Activated naive CD8-positive, alpha-beta T cell treated with anti-CD3 and anti-CD28 coated beads, Interleukin-2, amount 50 U/mL, for 16 hours (primary cell): ENCODE results near the gene TMEM63B.
A peak's percentile ranks its signal among the peaks of the same experiment; 100 is the strongest.
"Not testable (repeated sequence)": the region's sequence is repeated elsewhere in the genome, so short reads cannot be mapped to it uniquely, and the experiment has no call there.

ENCODE experiments used
- DNase-seq: peaks from one replicate; pipeline ENCODE4 v3.0.0-alpha.2; 2020; ENCODE audit warnings: low read depth, low spot score

The TMEM63B gene

DNA sequence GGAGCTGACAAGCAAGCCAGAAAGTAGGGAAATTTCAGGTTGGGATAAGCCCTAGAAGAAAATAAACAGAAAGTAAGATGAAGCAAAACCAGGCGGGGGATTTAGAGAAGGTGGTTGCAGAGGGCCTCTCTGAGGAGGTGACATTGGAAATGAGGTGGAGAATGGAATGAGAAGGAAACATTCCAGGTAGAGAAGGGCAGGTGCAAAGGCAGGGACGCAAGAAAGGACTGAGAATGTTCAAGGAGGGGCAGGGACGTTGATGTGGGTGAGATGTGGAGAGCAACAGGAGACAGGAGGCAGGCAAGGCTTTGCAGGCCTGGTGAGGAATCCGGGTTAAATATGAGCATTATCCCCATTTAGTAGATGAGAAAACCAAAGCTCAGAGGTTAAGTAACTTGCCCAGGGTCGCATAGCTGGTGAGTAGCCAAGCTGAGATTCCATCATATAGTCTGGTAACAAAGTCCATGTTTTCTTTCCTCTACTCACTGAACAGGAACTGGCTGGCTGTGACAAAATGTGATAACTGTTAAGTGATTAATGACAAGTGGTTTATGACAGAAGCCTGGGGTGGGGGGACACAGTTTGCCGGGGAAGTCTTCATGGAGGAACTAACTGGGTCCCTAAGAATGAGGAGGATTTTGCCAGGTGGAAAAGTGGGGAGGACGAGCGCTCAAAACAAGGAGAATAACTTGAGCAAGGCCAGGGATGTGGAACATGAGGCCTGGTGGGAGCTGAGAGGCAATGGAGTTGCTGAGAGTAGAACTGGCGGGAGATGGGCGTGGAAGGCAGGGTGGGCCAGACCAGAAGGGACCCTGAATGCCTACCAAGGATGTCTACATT is 32.7 kb upstream of the TMEM63B start:
- DNase-seq = no peak

DNA sequence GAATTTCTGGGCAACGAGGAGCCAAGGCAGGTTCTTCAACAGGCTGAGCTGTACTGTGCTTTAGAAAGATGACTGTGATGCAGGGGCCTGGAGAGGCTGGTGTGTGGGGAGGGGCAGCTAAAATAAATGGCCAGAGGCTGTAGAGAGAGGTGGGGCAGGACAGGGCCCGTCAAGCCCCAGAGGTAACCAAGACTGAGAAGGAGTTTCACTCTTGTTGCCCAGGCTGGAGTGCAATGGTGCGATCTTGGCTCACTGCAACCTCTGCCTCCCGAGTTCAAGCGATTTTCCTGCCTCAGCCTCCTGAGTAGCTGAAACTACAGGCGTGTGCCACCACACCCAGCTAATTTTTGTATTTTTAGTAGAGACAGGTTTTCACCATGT is 32.1 kb upstream of the TMEM63B start:
- not testable (repeated sequence) for DNase-seq

DNA sequence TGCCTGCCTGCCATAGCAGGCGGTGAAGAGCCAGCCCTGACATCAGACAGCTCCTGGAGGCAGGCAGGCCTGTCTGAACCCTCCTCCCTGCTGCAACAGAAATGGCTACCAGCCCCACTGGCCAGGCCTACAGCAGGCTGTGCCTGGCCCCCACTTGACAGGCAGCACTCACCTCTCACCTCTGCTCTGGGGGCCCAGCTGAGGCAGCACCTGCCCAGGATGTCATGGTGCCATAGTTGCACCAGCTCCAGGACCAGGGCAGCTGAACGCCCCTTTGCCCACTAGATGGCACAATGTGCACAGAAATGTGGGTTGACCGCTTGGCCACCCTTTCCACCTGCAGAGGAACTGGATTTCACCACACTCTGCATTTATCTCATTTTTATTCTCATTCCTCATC is 30.7 kb upstream of the TMEM63B start:
- peak; percentile 58 for DNase-seq

DNA sequence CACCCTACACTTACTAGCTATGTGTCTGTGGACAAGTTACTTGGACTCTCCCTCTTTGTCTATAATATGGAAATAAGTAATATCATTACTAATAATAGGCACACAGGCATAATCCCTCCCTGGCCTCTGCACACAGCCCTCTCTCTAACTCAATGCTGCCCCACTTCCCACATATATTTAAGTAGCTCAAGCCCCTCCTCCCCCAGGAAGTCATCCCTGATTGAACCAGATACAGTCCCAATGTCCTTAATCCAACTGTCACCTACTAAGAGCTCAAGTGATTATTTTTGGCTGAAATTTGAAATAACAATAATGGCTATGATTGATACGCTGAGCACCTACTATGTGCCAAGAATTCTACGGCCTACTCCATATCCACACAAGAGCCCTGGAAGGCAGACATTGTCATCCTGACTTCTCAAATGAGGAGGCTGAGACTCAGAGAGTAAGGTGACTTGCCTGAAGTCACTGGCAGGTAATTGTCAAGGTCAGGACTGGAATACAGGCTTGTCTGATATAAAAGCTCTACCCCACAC is 29.5 kb upstream of the TMEM63B start:
- no peak for DNase-seq

DNA sequence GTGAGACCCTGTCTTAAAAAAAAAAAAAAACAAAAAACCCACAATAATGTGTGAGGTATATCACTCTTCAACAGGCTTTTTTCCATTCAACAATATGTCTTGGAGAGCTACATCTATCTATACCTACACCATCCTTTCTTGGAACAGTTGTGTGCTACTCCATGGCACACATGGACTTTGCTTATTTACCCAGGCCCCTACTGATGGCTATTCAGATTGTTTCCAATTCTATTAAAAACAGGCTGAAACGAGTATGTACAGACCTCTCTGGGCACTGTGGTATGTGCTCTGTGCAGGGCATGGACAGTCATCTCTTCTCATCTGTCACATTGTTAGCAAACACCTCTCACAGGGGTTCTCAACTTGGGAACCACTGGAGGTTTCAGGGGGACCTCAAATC is 28.2 kb upstream of the TMEM63B start:
- DNase-seq = no peak

DNA sequence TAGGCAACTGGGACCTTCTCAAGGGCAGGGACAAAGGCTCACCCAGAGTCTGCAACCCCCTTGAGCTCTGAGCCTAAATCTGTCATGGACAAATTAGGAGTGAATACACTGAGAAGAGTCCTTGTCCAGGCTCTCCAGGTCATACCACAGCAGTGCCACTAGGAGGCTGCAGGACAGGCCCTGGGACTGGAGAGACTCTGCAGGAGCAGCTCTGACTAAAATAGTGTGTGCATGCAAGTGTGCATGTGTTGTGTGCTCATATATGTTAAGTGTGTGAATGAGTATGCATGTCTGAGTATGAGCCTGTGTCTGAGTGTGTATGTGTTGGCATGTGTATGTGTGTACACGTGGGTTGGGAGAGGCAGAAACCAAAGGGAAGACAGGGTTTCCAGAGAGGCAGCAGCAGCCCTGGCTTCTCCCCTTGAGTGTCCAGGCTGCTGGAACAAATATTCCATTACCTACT is 27.2 kb upstream of the TMEM63B start:
- DNase-seq = no peak

DNA sequence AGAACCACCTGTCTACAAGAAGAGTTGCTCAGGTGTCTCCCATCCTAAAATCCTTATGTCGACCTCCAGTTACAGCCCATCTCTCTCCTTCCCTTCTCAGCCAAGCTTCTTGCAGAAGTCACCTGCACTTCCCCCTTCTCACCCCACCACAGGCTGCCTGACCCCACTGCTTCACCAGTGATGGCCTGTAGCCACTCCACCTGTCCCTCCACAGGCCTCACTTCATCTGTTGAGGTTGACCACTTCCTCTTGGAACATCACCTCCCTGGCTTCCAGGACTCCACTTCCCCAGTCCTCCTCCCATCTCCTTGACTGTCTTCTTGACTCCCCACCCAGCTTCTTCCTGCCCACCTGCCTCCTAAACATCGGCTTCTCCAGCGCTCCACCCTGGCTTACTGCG is 25.5 kb upstream of the TMEM63B start:
- DNase-seq = no peak

DNA sequence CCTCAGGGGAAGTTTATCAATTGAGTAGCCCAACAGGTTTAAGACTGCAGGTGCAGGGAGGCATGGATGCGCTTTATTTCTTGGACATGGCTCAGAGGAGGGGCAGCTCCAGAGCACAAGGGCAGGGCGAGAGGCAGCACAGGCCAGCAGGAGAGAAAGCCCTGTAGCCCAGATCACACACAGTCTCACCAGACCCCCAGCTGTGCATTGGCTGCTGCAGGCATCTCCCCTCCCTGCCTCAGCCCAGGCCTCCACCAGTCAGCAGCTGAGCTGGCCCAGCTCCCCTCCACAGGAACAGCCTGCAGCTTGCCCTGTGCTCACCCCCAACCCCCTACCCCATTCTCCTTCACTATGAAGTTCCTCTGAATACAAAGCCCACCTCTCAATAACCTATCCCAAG is 24.8 kb upstream of the TMEM63B start:
- no peak for DNase-seq

DNA sequence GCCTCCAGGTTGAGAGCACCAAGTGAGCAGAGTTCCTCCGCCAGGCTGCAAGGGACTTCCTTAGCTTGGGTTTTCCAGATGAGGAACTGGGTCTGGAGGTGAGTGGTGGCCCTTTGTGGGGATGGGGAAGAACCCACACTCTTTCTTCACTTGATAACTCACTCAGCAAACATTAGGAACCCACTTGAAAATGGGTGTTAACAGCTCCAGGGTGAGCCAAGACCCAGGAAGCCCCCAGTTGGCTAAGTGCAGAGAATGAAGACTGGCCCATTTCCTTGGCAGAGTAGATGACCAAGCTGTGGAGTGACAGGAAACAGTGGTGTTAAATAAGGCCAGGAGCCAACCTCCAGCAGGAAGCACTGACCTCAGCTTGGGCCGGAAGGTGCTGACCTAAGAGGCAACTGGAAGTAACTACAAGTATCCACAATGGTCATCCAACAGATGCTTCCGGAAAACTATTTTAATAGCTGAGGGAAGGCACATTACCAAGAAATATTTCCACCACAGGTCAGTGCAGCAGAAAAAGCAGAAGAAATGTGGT is 22.8 kb upstream of the TMEM63B start:
- no peak for DNase-seq

DNA sequence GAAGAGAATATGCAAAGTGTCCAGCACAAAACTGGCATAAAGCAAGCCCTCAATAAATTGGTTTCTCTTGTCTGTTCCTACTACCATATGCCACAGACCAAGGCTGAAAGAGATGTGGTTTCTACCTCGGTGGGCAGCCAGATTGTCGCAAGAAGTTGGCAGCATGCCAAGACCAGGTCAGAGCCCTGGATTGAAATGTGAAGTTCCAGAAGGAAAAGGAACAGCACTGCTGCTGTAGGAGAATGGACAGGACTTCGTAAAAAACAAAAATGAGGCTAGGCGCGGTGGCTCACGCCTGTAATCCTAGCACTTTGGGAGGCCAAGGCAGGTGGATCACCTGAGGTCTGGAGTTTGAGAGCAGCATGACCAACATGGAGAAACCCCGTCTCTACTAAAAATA is 22.2 kb upstream of the TMEM63B start:
- DNase-seq = no peak

DNA sequence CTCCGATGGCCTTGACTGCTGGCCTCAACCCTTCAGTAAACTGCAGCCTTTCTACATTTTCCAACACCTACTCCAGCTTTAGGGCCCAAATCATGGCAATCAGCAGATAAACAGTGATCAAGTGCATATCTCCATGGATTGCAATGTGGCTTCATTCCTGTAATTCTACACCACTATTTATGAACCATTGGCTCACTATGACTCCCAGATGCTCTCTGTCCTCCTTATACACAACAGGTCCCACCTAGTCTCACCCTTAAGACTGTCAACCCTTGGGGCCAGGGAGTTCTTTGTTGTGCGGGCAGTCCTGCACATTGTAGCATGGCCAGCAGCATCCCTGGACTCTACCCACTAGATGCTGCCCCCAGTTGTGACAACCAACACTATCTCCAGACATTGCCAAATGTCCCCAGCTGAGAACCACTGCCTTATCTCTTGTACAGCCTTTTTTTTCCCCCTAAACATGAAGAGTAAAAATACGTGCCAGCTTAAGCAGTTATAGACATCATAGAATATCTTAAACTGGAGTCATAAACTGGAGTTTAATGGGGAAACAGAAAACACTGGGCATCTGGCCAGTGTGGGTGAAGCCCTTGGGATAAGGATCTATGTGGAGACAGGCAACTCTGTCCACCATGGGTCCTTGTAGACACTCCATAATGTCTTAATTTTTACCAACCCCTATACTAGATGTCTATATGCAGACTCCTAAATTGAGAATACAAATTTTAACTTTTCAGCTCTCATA is 21.2 kb upstream of the TMEM63B start:
- no peak for DNase-seq

DNA sequence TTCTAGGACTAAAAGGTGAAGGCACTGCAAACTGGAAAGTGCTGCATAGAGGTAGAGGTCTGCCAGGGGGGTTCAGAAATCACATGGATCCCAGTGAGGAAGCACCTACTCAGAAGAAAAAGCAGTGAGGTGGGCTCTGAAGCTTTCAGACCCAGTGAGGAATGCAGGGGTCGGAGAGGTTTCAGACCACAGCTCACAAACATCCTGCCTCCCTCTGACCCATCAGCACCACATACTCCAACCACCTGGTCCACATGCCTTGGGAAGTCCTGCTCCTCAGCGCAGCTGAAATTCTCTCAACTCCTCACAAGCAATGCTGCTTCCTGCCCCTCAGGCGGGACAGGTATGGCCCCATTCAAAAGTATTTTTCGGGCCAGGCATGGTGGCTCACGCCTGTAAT is 20.3 kb upstream of the TMEM63B start:
- no peak for DNase-seq

DNA sequence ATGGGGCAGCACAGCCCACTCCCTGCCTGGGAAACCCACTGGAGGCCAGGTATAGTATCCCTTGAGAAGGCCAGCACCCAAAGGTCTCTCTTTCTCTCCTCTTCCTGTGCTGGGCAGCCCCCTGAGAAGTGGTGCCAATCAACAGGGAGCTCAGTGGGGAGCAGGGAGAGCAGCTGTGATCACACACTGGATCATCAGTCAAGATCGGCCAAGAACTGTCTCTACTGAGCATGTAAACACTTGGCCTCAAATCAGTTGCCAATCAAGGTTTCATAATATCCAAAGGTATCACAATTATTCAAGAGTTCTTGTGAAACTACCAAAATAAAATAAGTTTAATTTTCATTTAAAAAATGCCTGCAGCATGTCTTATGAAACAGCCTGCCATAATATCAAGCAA is 18.9 kb upstream of the TMEM63B start:
- no peak for DNase-seq

DNA sequence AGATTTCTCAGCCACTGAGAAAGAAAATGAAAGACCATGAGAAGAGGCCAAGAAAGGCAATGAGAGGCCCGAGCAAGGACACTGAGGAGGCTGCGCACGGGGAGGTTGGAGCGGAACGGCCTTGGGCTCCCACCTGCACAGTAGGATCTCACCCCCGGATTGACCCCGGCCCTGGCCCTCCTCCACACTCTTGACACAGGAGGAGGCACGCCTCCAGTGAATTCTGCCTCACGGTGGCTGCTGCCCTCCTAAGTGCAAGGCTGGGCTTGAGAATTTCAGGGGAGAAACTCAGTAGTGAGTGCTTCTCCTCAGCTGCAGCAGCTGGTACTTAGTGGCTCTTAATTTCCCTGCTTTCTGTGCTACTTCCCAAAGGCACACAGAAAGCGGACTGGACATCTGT is 18.1 kb upstream of the TMEM63B start:
- DNase-seq = no peak

DNA sequence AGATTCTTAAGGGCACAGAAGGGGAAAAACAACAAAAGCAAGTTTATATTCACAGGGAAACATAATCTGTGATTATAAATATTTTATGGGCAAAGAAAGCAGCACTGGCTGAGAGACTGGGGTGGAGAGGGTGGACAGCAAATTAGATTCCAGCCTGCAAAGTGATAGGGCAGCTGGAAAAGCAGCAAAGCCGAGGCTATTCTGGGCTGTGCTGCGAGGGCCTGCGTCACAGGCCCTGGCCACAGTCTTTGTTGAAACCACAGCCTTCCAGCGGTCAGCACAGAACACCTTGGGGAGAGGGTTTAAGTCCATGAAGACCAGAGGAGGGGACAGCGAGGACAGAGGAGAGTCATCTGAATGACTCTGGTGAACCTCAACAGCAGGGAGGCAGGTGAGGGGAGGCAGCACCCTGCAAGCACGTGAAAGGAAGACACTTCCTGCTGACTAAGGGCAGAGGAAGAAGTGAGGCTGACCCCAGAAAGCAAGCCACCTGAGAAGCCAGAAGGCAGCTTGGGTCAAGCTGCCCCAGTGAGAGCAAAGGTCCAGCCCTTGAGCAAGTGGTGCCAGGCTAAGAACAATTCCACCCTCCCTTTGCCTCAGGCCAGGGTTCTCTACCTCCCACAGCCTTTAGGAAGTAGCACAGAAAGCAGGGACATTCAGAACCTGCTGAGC is 17.2 kb upstream of the TMEM63B start:
- no peak for DNase-seq

DNA sequence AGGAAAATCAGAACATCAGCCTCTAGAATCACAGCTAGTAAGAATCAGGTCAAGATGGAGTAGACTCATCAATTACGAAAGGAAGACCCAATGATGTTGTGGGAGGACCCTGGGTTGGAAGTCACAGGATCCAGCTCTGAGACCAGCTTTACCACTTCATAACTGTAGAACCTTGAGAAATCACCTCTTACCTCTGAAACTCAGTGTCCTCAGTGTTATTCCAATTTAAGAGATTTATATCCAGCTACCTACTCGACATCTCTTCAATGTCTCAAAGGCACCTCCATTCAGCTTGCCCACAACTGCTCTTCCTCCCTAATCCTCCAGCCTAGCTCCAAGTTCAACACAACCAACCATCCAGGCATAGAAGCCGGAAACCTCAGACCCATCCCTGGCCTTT is 16.4 kb upstream of the TMEM63B start:
- DNase-seq = no peak

DNA sequence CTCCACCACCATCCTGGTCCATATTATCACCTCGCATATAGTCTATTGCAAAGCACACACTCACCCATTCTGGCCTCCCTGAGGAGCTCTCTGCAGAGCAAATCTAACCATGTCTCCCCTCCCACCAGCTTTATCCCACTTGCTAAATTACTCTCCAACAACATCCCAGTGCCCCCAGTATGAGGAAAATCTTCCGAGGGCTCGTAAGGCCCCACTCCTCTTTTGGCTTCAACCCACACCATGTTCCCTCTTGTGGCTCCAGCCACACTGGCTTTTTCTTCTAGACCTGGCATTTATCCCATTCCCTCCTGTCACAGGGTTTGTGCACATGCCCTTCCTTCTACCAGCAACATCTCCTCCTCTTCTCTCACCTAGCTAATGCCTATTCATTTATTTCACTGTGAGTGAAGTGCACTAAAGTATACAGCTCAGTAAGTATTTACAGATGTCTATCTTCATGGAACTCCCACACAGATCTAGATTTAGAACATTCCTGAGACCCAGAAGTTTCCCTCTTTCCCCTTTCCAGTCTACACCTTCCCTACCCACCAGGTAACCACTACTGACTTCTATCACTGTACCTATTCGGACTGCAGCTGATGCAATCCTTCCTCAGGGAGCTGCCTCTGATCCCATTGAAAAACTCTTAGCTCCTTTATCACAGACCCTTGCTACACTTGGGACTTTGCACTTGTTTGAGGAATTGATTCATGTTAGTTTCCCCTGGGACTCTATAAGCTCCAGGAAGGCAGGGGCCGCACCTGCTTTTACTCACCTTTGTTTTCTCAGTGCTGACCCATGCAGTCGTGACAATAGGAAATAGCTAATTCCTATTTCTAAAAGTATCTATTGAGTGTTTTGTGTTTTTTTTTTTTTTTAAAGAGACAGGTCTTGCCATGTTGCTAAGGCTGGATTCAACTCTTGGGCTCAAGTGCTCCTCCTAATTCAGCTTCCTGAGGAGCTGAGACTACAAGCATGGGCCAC is 15.6 kb upstream of the TMEM63B start:
- no peak for DNase-seq

DNA sequence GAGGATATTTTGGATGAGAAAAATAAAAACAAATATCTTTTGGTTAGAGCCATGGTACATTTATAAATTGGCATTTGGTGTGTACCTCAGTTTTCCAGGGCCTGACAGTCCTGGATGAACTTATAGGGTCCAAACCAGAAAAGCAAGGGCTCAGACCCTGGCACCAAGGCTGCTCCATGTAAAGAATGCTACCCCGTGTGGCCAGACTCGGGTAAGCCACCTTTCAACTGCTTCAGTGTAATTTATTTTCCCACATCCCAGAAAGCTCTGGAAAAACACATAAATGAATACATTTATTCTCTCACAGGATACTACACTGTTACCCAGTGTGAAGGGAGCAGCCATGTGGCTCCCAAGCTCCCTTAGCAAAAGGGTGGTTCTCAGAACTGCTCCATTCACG is 13.9 kb upstream of the TMEM63B start:
- DNase-seq = no peak

DNA sequence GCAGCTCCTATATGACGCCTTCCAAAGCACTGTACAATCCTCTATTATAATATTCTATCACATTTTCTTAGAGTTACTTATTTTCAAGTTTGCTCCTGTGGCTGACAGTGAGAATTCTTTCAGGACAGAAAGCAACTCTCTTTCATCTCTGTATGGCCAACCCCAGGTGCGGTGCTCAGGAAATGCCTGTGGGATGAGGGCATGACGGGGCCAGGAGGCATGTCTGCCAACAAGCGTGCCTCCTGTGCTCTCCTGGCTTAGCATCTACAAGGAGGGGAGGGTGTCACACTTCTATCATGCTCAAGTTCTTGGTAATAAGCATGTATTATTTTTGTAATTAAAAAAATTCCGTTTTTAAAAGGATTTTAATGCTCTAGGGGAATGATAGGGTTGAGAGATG is 11.5 kb upstream of the TMEM63B start:
- DNase-seq = no peak

DNA sequence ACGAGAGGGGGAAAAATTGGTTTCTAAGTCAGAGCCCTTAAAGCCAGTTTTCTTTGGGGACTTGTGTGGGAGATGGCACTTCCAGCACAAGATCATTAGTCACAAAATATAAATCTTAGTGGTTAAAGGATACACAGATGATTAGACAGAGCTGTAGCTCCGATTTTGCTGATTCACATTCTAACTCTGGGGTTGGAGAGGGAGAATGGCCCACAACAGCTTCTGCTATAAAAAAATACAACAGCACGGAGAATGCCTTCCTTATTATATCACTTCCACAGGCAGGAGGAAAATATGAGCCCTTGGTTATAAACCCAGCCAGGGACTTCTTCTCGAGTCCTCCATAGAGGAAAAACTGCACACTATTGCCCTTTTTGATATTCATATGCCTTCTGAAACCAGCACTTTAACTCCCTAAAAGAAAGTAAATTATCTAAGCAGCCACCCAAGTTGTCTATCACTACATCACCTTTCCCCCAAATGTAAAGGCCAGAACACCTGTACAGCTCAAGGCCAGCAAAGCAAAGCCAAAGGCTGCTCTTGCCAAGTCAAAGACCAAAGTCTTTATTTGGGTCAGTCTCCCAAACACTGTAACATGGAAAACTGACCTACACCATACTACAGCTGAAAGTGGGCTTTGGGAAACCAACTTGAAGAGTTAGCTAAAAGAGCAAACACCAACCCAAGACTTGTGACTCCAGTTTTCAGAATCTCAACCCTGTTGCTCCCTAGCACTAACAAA is 10.5 kb upstream of the TMEM63B start:
- DNase-seq = no peak
